ENCODE measurements around the gene TICAM2.

The TICAM2 gene

DNA sequence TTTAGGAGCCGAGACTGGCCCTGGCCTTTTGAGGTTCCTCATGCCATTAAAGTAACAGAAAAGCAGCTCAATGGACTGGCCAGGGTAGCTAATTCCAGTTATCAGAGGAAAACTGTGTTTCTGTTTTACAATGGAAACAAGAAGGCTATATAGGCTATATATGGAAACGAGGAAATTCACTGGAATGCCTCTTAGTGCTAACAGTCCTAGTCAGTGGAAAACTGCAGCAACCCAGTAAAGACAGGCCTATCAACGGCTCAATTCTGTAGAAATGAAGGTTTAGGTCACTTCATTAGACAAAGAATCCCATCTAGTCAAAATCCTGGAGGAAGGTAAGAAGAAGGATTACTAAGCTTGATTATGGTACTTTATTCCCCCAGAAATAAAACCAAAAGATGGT lies 3.2 kb upstream of the TICAM2 start:
- no peak for DNase-seq

DNA sequence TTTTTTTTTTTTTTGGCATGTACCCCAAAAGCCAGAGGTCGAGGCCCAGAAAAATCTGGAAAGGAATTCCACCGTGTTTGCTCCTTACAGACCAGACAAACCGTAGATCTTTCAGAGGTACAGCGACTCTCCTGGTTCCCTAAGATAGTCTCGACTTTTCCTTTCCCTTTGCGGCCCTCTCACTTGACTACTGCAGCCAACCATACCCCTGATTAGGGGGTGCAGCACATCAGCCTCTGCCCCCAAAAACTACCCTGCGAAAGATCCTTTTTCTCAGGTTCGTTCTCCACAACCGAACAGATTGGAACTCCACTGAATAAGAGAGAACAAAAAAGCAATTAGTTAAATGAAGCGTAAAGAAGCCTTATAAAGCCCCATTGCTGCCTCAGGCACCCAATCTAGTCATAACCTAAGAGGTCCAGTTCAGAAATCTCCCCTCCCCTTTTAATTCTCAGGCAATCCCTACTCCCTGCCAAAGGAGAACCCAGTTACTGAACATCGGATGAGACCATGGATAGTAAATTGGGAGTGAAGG lies 379 bp upstream of the TICAM2 start:
- DNase-seq, result peak in 2 of 3 experiments; percentile 1 to 14

DNA sequence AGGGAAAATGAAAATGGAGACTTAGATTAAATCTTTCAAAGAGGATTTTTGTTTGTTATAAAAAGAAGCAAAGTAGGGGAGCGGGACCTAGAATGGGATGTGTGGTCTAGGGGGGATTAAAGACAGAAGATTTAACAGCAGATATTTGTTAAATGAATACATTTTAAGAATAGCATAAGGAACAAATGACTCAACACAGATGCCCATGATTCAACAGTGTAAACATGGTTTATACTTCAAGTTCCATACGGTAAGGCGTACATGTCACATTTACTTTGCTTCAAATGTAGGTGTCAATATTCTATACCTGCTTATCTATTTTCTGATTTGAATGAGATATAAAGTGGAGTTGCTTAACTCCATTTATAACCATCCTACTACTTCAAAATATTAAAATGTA lies 1.5 kb downstream of the TICAM2 start:
- DNase-seq, result no peak

DNA sequence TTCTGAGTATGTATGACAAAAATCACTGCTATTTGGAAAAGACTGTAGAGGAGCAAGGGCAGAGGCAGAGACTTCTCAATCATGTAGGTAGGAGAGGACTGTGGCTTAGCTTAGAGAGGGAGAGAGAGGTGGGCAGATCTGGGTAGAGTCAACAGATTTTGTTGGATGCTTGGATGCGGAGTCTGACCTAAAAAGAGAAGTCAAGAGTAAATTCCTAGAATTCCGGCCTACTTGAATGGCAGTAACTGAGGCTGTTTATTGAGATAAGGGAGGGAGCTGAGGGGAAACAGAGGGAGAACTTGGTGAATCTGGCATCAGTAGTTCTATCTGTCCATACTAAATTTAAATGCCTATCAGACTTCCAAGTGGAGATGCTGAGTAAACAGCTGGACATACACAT lies 2.4 kb downstream of the TICAM2 start:
- no peak for DNase-seq

DNA sequence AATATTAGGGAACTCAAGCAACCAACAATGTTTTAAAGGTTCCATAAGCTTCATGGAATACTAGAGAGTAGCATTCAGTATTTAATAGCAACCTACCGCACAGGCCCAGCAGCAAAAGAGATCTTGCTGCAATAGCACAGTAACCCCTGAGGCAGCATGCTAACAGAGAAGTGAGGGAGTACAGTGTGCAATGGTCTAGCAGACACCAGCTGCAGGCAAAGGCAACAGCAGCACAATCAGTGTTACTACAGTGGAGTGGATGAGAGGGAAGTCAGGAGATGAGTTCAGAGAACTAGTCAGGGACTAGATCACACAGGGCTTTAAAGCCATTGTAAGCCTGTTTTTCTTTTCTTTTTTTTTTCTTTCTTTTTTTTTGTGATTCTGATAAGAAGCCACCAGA lies 2.8 kb downstream of the TICAM2 start:
- no peak for DNase-seq

DNA sequence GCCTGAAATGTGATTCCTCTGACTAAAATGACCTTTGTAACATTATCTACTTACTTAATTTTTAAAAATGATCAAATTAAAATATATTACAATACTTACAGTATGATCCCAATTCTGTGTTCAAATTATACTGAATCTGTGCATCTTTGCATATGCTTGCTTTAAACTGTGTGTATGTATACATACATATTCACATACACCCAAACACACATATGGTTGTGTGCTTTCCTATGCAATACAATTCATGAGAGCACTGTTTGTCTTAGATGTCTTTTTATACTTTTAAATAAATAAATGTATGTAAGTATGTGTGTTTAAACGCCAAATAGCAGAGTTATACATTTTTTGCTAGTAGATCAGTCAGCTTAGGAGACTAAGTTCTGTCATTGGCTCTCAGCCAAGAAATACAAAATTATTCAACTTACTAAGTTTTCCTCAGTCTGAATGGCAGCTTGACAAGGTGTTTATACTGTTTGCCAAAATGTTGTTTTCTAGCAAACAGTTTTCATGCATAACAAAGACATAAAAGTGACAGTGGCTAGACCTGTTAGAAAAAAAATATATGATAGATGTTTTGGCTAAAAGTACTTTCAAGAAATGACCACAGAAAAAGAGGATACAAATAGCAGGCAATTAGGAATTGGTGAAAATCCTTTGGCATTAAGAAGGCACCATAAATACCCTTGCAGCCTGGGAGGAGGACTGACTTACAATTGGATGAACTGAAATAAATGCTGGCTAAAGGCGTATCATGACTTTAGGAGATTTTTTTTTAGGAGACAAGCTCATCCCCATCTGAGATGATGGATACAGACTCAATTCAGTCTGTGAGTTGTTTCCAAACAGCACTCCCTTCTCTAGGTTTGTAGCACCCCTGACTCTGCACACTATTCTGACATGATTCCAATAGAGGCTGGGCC lies 7.9 kb downstream of the TICAM2 start:
- DNase-seq, result no peak

DNA sequence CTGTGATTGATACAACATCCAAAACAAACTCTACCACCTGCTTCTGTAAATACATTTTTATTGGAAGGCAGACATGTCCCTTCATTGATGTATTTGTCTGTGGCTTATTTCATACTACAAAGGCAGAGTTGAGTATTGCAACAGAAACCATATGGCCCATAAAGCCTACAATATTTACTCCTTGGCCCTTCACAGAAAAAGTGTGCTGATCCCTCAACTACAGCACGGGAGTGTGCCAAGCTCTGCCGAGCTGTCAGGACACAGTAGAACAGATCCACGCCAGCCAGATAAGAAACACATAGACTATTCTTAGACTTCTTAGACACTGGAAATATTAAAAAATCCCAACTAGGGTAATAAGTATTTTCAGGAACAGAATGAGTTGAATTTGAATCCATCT lies 13.2 kb downstream of the TICAM2 start:
- no peak for DNase-seq

DNA sequence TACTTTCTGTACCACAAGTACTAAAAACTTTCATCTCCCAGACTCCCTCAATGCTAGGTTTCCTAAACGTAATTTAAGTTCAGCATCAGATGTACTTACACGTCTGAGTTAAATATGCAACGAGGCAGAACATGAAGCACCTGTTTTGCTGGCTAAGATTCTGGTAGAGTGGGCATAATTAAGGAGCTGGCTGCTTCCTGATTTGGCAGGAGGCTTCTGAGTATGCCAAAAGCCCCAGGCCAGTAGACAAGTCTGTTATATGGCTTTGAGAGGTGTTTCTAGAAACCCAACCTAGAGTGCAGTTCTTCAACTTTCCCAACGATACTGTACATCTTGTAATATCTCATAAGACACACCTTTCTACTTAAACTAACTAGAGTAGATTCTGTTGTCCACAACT lies 13.6 kb downstream of the TICAM2 start:
- DNase-seq, result peak in 2 of 3 experiments; percentile 1 to 35

DNA sequence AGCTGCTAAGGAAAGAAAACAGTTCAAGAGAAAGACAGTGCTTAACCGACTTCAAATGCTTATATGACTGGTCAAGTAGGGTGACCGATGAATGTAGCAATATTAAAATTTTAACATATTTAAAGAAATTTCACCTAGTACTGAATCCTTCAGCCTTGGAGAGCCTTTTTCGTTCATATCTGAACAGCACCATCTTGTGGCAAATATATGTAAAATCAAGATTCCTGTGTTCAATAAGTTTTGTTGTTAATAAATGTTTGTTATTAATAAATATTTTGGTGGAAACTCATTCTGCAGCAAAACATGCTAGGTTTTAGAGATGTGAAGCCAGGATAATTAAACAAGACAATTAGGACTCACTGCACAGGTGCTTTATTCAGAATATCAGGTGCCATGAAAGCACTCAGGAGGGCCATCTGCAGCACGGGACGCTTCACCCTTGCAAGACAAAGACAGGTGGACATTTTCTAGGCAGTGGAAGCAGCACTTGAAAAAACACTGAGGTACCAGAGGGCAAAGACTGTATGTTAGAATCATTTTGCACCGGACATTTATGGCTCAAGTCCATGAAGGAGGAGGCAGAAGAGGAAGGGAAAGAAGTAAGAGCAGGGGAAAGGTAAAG lies 15.6 kb downstream of the TICAM2 start:
- peak in 2 of 3 experiments; percentile 2 to 47 for DNase-seq

DNA sequence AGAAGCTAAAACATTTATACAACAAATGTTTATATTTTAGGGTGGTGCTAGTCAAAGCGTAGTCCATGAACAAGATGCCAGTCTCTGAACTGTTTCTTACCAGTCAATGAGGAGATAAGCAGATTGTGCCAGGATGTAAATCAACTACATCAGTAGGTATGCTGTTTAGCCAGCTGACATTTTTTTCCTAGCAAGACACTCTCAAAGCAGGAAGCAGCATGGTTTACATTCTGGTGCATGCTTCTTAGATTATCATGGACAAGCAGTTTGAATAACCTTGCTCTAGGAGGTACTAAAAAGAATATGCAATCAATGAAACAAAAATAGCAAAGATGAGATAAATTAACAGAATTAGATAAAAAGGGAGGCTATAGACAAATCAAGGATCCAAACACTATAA lies 17.0 kb downstream of the TICAM2 start:
- DNase-seq, result no peak

DNA sequence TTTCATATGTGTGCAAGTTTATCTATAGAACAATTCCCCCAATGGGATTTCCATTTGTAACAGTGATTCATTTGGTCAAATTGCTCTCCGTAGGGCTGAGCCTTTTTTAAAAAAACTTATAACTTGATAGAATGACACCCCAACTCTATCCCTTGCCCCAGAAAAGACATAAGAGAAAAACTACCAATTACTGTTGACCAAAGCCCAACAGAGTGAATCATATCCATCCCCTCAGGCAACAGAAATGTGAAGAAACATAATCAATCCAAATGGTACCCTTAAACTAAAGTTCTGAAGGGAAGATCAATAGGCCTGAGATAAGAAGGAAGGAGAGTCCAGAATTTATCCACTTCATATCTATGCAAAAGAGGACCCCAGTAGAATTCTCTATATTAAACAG lies 17.8 kb downstream of the TICAM2 start:
- DNase-seq, result no peak

DNA sequence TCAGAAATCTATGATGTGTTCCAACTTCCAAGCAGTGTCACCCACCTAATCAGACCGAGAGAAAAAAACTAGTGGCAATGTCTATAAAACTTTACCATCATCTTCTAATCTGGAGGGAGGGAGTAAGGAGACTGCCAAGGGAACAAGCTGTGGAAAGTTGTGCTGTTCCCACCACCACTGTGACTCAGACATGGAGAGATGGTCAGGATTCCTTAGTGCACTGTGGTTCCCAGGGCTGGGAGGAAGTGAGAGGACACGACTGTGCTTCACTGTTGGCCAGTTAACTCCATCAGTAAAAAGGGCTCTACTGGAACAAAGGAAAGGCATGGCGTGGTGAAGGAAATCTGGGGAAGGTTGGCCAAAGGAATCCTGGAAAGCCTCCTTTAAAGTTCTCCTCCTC lies 18.8 kb downstream of the TICAM2 start:
- DNase-seq, result no peak

DNA sequence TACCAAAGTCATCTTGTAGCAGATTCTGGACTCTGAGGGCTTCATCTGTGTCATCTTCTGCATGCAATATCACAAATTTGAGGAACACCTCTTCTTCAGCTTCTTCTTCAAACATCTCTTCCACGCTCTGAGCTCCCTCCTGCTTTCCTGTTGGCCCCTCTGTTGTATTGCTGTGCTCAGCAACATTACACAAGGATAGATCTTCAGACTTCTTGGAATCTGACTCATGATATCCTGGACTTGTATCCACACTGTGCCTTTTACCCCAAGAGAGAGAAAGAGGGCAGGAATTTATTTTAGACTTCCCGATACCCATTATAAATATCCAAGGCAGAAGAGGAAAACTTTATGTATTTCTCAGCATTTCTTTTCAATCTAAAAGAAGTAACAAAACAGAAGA lies 21.3 kb downstream of the TICAM2 start:
- DNase-seq, result no peak

DNA sequence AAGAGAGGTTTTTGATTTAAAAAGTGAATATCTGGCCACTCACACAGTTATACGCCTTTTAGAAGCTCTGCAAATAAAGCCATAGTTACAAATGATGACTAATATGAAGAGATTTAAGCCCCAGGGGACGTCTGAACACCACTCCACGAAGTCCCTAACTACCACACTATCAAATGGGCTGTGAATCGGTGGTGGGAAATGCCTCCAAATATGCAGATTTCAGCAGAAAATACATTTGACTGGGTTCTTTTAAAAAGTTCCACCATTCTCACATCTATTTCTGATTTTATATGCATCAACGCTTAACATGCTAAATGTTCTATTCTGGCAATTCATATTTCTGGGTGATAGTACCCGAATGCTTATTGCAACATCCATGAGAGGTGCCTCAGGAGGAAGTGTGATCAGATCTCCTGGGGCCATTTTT lies 22.5 kb downstream of the TICAM2 start:
- no peak for DNase-seq

DNA sequence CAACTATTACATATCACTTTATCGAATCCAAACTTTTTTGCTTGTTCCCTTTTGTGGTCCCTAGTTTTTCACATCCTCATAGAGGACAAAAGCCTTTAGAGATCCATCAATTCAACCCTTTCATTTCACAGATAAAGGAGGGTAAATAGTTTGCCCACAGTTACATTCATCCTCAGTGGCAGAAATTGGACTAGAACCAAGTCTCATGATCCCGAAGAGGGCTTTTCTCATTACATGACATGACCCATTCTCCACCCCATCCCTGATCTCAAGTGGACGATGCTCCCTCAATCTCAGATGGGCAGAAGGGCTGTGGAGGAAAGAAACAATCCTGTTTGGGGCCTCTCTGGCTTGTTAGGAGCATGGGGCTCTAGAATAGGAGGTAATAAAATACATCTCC lies 23.1 kb downstream of the TICAM2 start:
- no peak for DNase-seq

DNA sequence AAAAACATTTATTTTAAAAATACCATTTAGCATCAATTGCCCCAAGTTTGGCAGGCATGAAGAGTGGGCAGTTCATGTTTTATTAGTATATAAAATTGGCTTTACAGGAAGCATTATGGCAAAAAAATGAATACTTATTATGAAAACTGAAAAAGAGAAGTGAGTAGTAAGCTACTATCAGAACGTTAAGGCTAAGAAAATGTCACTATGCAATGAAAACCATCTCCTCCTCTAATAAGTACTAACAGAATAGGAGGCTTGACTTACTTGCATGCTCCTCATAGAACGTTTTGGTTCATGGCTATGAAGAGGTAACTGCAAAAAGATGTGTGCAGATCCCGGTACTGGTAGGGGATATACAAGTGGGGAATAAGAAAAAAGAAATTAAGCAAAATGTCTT lies 23.6 kb downstream of the TICAM2 start:
- DNase-seq, result no peak

DNA sequence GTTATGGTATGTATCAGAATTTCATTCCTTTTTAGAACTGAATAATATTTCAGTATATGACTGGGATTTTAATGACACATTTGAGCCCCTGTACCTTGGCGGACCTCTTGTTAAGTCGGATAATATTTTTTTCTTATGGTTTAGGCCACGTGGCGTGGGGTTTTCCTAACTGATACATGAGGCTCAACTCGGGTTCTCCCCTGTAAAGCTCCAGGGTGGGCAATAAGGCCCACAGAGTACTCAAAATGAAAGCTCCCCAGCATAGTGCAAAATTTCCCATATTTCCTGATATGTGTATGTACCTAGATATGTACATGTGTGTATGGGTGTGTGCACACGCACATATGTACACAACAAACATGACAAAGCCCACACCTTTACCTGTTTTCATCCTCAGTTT lies 24.5 kb downstream of the TICAM2 start:
- DNase-seq, result no peak

DNA sequence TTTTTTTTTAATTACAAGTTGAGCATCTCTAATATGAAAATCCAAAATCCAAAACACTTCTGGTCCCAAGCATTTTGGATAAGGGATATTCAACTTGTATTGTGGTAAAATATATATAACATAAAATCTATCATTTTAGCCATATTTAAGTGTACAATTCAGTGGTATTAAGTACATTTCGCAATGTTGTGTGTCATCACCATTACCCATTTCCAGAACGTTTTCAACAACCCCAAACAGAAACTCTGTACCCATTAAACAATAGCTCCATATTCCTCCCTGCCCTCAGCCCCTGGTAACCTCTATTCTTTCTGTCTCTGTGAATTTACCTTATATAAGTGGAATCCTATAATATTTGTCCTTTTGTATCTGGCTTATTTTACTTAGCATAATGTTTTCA lies 24.9 kb downstream of the TICAM2 start:
- no peak for DNase-seq

DNA sequence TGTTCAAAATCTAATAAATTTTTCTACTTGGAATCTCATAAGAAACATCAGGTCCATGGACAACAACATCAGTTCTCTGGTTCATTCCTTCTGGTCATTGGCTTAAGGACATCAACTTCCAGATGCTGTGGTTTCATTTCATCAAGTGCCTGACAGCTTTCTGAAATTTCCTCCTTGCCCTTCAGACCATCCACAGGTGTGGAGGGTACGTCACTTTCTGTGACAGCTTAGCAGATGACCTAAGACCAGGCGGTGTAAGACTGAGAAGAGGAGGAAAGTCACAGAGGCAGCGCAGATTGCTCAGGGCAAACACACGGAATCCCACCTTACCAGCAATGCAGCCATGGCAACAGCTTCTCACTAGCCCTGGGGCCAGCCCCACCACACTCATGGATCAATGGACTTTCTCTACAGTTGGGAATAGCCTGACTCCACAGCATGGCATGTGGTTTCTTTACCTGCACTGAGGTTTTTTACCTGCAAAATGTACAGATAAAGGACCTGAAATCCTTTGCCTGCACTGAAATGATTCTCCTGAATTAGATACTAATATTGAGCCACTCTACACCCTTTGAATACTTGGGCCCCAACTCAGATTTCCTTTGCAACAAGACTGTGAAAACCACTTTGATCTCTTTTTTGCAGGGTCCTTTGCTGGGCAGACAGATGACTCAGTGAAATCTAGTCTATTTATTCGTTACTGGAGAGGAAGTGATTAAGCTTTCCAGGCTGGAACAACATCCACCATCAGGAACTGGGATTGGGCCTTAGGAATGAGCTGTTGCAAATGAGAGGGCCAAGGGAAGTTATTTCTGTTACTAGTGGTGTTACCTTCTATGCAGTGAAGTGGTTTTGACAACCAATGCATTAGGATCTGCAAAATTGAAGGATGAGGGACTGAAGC lies 26.9 kb downstream of the TICAM2 start:
- no peak for DNase-seq

DNA sequence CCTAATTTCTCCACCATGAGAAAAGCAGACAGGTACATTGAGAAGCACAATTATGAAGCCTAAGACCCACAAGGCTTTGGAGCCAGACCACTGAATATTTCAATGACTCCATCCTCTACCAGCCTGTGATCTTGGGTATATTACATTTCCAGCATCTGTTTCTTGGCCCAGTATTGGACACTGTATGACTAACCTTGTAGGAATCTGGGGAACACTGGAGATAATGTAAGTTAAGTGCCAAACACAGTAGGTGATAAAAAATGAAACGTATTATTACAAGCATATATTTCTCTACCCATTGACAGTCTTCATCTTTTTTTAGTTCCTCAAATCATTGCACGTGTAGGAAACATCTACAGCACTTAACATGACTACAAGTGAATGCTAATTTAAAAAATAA lies 29.1 kb downstream of the TICAM2 start:
- no peak for DNase-seq

DNA sequence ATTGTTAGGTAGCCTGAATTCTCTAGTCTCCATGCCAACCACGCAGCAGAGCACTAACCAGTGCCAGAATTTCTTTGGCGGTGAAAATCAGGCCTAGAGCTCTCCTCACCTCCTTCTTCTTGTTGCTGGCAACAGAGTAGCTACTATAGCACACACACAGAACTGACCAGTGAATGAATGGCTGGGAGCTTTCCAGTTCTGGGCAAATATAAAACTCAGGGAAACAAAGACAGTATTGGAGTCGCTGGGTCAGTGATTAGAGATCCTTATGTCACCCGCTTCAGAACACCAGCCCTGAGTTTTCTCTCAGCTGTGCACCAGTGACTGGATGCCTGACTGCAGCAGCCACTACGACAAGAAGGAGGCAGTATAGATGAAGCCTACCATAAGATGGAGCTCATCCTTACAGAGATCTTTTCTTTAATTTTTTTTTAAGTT lies 30.8 kb downstream of the TICAM2 start:
- DNase-seq, result peak in 1 of 3 experiments; percentile 6

DNA sequence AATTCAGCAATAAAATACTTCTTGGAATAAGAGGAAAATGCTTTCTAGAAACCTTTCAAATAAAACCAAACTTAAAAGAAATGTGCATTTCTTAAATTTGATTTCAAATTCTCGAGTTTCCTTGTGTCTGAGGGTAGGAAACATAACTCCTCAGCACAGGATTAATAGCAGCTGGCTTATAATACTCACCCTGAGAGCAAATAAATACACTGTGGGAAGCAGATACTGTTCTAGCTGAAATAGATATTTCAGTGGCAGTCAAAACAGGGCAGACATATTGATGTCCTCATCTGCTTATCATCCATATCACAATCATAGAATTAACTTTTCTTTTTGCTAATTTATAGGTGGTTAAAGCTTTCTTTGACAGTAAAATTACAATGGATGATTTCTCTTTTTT lies 33.6 kb downstream of the TICAM2 start:
- DNase-seq, result peak in 1 of 3 experiments; percentile 3

DNA sequence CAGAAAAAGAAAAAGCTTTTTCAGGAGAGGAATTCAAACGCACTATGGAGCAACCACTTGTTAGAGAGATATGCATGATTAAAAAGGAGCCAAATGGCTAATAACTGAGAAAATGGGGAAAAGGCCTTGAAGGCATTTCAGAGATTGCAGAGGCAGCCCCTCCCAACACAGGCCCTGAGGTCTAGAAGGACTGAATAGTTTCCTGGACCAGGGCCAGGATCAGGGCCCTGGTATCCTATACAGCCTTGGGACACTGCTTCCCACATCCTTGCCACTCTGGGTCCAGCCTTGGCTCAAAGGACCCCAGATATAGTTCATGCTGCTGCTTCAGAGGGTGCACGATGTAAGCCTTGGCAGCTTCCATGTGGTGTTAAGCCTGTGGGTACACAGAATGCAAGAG lies 37.0 kb downstream of the TICAM2 start:
- DNase-seq, result no peak

Data from NCI-H1417 (cell line).